AG04450 (cell line): ENCODE results near the gene OVOL3. TPM values are rescaled to one million over a fixed set of nuclear protein-coding genes. Genes with fewer than 3 reads are reported as not detected.
"Not testable (repeated sequence)": the region's sequence is repeated elsewhere in the genome, so short reads cannot be mapped to it uniquely, and the experiment has no call there.

Experiments used
- CTCF ChIA-PET: fragments of 300-600, 350-600 bp; formaldehyde crosslinking; extraction: SDS; loops from one replicate; lab custom pipeline; 2022; ENCODE audit warnings: antibody characterized with exemption, inconsistent platforms; lab: Charles Lee
- POLR2A ChIA-PET: fragments of 350-600 bp; formaldehyde crosslinking; extraction: SDS; loops from one replicate; lab custom pipeline; 2021; ENCODE audit warnings: antibody characterized with exemption, inconsistent platforms; lab: Yijun Ruan, JAX
- DNase-seq: peaks from one replicate; pipeline ENCODE4 v3.0.0-alpha.2; 2011; ENCODE audit warnings: low read depth, low spot score
- H3K27ac ChIP-seq: one replicate; pipeline ENCODE4 v1.5.1; 2012; ENCODE audit warnings: low read depth, low read length, control low read depth
- H3K27me3 ChIP-seq: one replicate; pipeline ENCODE4 v1.6.0; 2012; ENCODE audit warnings: low read length; ENCODE audit not compliant: control insufficient read depth, insufficient read depth
- H3K4me3 ChIP-seq: 2 replicates; pipeline ENCODE4 v1.5.1; 2011; ENCODE audit warnings: mild to moderate bottlenecking, low read depth, low read length, control low read depth
- H3K9me3 ChIP-seq: 2 replicates; pipeline ENCODE4 v1.5.1; 2012; ENCODE audit warnings: low read length; ENCODE audit not compliant: control insufficient read depth, insufficient read depth
- polyA minus RNA-seq: library from RNA; depleted of rRNA, polyadenylated mRNA; stranded (reverse); fragments of >200 nt; gene quantifications from 2 replicates; pipeline ENCODE4 v1.2.3, GENCODE V29; 2011; rRNA and poly(A)+ RNA removed
- polyA plus RNA-seq: library from polyadenylated mRNA; depleted of rRNA; stranded (reverse); fragments of >200 nt; gene quantifications from 2 replicates; pipeline ENCODE4 v1.2.3, GENCODE V29; 2011; rRNA removed
- TF ChIP-seq, protein P1 (sequence below): IDR thresholded peaks from 2 replicates; pipeline ENCODE4 v1.5.1; 2011; ENCODE audit warnings: low read depth, low read length, control low read depth, inconsistent platforms

OVOL3 gene
- not detected in 2 replicates for polyA plus RNA-seq
- polyA minus RNA-seq: not detected in 2 replicates

DNA sequence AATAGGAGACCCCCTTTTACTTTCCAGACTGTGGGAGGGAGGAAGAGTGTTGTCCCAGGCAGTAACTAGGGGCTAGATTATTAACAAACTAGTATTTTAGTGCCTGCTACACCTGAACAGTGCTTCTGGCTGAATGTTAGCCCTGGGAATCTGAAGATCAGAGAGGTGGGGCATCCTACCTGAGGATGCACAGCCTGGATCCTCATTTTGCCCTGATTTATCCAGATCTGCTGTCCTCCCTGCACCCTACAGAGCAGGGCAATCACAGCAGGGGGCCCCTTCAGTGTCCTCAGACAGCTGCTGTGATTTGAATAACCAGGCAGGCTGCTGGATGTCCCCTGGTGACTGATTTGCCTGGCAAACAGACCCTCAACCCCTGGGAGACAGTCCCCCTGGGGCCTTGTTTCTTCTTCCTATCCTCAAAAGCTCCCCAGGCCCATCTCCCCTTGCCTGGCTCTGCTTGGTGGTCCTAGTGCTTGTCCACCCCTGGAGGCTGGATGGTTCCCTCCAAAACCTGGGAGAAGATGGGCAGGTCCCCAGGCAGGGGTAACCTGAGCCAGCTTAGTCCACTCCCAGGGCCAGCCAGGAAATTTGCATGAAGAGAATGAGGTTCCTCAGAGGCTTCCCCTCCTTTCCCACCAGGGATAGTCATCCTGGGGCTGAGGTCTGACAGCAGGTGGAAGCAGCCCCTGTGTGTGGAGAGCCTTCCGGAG, at the start of gene OVOL3:
Gene OVOL3, plus strand, starts transcription at position 657 of the 713 bp plus-strand sequence. CDS start 60 bp downstream, outside the sequence.
- TF ChIP-seq, protein P1, sequence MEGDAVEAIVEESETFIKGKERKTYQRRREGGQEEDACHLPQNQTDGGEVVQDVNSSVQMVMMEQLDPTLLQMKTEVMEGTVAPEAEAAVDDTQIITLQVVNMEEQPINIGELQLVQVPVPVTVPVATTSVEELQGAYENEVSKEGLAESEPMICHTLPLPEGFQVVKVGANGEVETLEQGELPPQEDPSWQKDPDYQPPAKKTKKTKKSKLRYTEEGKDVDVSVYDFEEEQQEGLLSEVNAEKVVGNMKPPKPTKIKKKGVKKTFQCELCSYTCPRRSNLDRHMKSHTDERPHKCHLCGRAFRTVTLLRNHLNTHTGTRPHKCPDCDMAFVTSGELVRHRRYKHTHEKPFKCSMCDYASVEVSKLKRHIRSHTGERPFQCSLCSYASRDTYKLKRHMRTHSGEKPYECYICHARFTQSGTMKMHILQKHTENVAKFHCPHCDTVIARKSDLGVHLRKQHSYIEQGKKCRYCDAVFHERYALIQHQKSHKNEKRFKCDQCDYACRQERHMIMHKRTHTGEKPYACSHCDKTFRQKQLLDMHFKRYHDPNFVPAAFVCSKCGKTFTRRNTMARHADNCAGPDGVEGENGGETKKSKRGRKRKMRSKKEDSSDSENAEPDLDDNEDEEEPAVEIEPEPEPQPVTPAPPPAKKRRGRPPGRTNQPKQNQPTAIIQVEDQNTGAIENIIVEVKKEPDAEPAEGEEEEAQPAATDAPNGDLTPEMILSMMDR: no peak
- CTCF ChIA-PET: no interaction called here
- POLR2A ChIA-PET: no interaction called here

DNA sequence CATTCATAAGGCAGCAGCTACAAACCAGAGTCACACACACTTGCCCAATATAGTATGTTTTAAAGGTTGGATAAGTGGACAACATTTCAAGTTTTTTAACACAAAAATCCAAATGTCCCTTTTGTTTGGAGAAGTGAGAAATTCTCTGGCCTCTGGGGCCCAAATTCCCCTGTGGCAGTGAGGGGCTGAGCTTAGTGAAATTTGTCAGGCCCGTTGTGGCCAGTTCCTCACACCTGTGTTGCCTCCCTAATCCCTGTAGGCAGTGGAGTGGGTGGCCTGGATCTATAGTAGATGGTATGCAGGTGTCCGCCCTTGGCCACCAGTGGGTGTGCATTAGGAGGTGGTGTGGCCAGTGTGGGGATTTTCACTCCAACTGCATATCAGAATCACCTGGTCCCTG, 49.6 kb upstream of the OVOL3 start:
- Histone ChIP-seq H3K9me3 (no peaks in the 10 kb centered on the region), H3K27ac (no peak overlapping the region), H3K27me3 (no peaks in the 10 kb centered on the region), H3K4me3 (no peak overlapping the region)
- ChIA-PET CTCF (interaction anchor here (0.8 to 3.5 kb wide), 4 partner anchors 9 to 107 kb away, joined by 3 to 38 read pairs (median 9); no protein-coding TSS in a partner anchor), POLR2A (no interaction called here)
- DNase-seq: no peak
- TF ChIP-seq, protein P1: no peak

More for the DNA sequence above, at the start of gene OVOL3:
- H3K4me3 ChIP-seq: no peak within 1 kb of the TSS
- DNase-seq: no peak
- no peaks in the 10 kb centered on the region; the same call in 1 of the 2 replicates for H3K9me3 ChIP-seq
- H3K27ac ChIP-seq: no peak within 1 kb of the TSS
- no peaks in the 10 kb centered on the region for H3K27me3 ChIP-seq

DNA sequence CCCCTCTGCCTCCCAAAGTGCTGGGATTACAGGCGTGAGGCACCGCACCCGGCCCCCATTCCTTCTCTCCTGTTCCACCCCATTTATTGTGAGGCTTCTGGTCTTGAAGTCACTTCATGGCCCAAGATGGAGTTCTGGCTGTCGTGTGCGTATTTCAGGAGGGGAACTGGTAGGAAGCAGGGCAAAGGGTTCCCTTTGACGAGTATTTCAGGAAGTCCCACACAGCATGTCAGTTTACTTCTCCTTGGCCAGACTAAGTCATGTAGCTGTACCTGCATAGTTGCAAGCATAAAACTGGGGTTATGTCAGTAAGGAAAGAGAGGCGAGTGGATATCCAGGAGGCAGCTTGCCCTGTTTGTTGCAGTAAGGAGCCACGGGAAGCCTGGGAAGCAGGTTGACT, 46.1 kb upstream of the OVOL3 start:
- DNase-seq: no peak
- CTCF ChIA-PET: no interaction called here
- no peaks in the 10 kb centered on the region for H3K27me3 ChIP-seq
- H3K9me3 ChIP-seq: no peaks in the 10 kb centered on the region; the same call in 1 of the 2 replicates
- H3K4me3 ChIP-seq: no peak overlapping the region
- TF ChIP-seq, protein P1: no peak
- POLR2A ChIA-PET: no interaction called here
- no peak overlapping the region for H3K27ac ChIP-seq

DNA sequence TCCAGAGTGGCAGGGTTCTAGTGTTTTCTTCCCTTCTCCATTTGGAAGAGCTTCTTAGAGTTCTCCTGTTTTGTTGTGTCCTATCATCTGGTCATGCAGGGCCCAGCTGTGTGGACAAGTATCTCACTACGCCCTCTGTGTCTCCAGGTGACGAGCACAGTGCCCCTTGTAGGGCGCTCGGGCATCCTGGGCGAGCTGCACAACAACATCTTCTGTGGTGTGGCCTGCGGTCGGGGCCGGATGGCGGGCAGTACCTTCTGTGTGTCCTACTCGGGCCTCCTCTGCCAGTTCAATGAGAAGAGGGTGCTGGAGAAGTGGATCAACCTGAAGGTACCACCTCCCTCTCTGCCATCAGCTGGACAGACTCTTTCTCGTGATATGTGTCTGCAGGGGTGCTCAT, 43.3 kb upstream of the OVOL3 start:
- no peak for DNase-seq
- CTCF ChIA-PET: interaction anchor here (0.5 kb wide), 1 partner anchor 105 kb away, joined by 6 read pairs; no protein-coding TSS in a partner anchor
- TF ChIP-seq, protein P1: no peak
- Histone ChIP-seq H3K4me3 (no peak overlapping the region), H3K9me3 (no peaks in the 10 kb centered on the region; the same call in 1 of the 2 replicates), H3K27ac (no peak overlapping the region), H3K27me3 (no peaks in the 10 kb centered on the region)
- POLR2A ChIA-PET: no interaction called here

DNA sequence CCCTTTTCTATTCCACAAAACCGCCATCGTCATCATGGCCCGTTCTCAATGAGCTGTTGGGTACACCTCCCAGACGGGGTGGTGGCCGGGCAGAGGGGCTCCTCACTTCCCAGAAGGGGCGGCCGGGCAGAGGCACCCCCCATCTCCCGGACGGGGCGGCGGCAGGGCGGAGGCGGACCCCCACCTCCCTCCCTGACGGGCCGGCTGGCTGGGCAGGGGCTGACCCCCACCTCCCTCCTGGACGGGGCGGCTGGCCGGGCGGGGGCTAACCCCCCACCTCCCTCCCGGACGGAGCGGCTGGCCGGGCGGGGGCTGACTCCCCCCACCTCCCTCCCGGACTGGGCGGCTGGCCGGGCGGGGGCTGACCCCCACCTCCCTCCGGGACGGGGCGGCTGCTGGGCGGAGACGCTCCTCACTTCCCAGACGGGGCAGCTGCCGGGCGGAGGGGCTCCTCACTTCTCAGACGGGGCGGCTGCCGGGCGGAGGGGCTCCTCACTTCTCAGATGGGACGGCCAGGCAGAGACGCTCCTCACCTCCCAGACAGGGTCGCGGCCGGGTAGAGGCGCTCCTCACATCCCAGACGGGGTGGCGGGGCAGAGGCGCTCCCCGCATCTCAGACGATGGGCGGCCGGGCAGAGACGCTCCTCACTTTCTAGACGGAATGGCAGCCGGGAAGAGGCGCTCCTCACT, 42.0 kb upstream of the OVOL3 start:
- H3K4me3 ChIP-seq, H3K9me3 ChIP-seq, CTCF ChIA-PET, POLR2A ChIA-PET, DNase-seq, H3K27ac ChIP-seq, H3K27me3 ChIP-seq: not testable (repeated sequence)
